Measurements from ENCODE around the gene CEACAM4. TPM values are rescaled to one million over a fixed set of nuclear protein-coding genes. Genes with fewer than 3 reads are reported as not detected.

The CEACAM4 gene
- total RNA-seq, 1 donor: not detected

- no peak for DNase-seq (ENCODE audit: insufficient read length, low spot score, missing footprints)
- TF ChIP-seq CTCF (IDR thresholded peaks at IDR 0.05; ENCODE audit: extremely low read depth, low read depth, low read length): no peak
- Histone ChIP-seq H3K36me3 (ENCODE audit: insufficient read depth, low read length) (no peaks in the 10 kb centered on the region), H2AFZ (ENCODE audit: low read length) (no peak overlapping the region), H3K4me1 (ENCODE audit: insufficient read depth, low read length) (no peaks in the 10 kb centered on the region), H3K4me3 (ENCODE audit: insufficient read depth, low read length) (no peak overlapping the region), H3K79me2 (ENCODE audit: insufficient read depth, low read length) (no peaks in the 10 kb centered on the region), H3K9me3 (ENCODE audit: low read depth, low read length) (no peaks in the 10 kb centered on the region), H4K20me1 (ENCODE audit: insufficient read depth, low read length) (no peaks in the 10 kb centered on the region), H3K27me3 (ENCODE audit: insufficient read depth, low read length) (no peaks in the 10 kb centered on the region), H3K4me2 (ENCODE audit: insufficient read depth, low read length) (no peak overlapping the region), H3K27ac (ENCODE audit: low read depth, low read length) (no peak overlapping the region)
These were observed 48.0 kb downstream of the CEACAM4 start for GRCh38 chr19:41578886-41579285.

GRCh38 chr19:41577833-41578232, 49.0 kb downstream of the CEACAM4 start:
- H2AFZ ChIP-seq (ENCODE audit: low read length): no peak overlapping the region
- no peak overlapping the region for H3K4me3 ChIP-seq (ENCODE audit: insufficient read depth, low read length)
- no peaks in the 10 kb centered on the region for H3K79me2 ChIP-seq (ENCODE audit: insufficient read depth, low read length)
- H4K20me1 ChIP-seq (ENCODE audit: insufficient read depth, low read length): no peaks in the 10 kb centered on the region
- H3K4me1 ChIP-seq (ENCODE audit: insufficient read depth, low read length): no peaks in the 10 kb centered on the region
- no peak overlapping the region for H3K4me2 ChIP-seq (ENCODE audit: insufficient read depth, low read length)
- H3K36me3 ChIP-seq (ENCODE audit: insufficient read depth, low read length): no peaks in the 10 kb centered on the region
- peaks cover 3% of the 10 kb centered on the region for H3K27me3 ChIP-seq (ENCODE audit: insufficient read depth, low read length)
- no peak for DNase-seq (ENCODE audit: insufficient read length, low spot score, missing footprints)
- no peak overlapping the region for H3K27ac ChIP-seq (ENCODE audit: low read depth, low read length)
- H3K9me3 ChIP-seq (ENCODE audit: low read depth, low read length): no peaks in the 10 kb centered on the region
- TF ChIP-seq CTCF (IDR thresholded peaks at IDR 0.05; ENCODE audit: extremely low read depth, low read depth, low read length): no peak

- Histone ChIP-seq H2AFZ (ENCODE audit: low read length) (no peak overlapping the region), H3K27me3 (ENCODE audit: insufficient read depth, low read length) (peaks cover 7% of the 10 kb centered on the region)
These were observed 49.6 kb downstream of the CEACAM4 start for GRCh38 chr19:41577144-41577830.

More at GRCh38 chr19:41577144-41577830, 49.6 kb downstream of the CEACAM4 start:
- Histone ChIP-seq H4K20me1 (ENCODE audit: insufficient read depth, low read length) (no peaks in the 10 kb centered on the region), H3K4me3 (ENCODE audit: insufficient read depth, low read length) (no peak overlapping the region), H3K4me1 (ENCODE audit: insufficient read depth, low read length) (no peaks in the 10 kb centered on the region), H3K36me3 (ENCODE audit: insufficient read depth, low read length) (no peaks in the 10 kb centered on the region), H3K4me2 (ENCODE audit: insufficient read depth, low read length) (no peak overlapping the region), H3K79me2 (ENCODE audit: insufficient read depth, low read length) (no peaks in the 10 kb centered on the region), H3K27ac (ENCODE audit: low read depth, low read length) (no peak overlapping the region), H3K9me3 (ENCODE audit: low read depth, low read length) (no peaks in the 10 kb centered on the region)
- TF ChIP-seq CTCF (IDR thresholded peaks at IDR 0.05; ENCODE audit: extremely low read depth, low read depth, low read length): no peak
- no peak for DNase-seq (ENCODE audit: insufficient read length, low spot score, missing footprints)

All from osteoblast (primary cell).